DND-41 (cell line): ENCODE measurements around the gene AKT3.

ENCODE experiments used
- EZH2 ChIP-seq: IDR thresholded peaks from 3 replicates; pipeline ENCODE4 v1.6.1; 2012; ENCODE audit warnings: borderline replicate concordance, low read depth, mild to moderate bottlenecking, moderate library complexity, low read length, inconsistent platforms; ENCODE audit not compliant: severe bottlenecking
- TF ChIP-seq, protein P1 (sequence below): IDR thresholded peaks from 2 replicates; pipeline ENCODE4 v1.5.1; 2012; ENCODE audit warnings: borderline replicate concordance, low read length, moderate library complexity, mild to moderate bottlenecking; ENCODE audit not compliant: poor library complexity, severe bottlenecking; ENCODE audit errors: extremely low read depth

DNA sequence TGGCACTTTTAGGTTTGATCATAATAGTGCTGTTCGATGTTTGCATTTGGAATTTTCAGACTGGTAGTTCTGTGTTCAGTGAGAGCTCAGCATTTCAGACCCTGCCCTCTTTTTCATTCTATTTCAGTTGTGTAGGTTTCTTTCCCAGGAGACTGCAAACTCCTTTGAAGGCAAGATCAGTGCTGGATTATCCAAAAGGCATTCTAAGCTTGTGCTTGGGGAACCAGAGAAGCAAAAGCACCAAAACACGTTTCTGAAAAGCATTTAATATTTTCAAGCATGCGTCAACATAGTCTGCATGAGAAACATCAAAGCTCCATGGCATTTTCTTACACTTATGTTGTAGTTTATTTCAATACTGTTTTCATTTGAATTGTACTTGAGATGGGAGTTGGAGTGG lies 302.2 kb downstream of the AKT3 start:
- TF ChIP-seq, protein P1, sequence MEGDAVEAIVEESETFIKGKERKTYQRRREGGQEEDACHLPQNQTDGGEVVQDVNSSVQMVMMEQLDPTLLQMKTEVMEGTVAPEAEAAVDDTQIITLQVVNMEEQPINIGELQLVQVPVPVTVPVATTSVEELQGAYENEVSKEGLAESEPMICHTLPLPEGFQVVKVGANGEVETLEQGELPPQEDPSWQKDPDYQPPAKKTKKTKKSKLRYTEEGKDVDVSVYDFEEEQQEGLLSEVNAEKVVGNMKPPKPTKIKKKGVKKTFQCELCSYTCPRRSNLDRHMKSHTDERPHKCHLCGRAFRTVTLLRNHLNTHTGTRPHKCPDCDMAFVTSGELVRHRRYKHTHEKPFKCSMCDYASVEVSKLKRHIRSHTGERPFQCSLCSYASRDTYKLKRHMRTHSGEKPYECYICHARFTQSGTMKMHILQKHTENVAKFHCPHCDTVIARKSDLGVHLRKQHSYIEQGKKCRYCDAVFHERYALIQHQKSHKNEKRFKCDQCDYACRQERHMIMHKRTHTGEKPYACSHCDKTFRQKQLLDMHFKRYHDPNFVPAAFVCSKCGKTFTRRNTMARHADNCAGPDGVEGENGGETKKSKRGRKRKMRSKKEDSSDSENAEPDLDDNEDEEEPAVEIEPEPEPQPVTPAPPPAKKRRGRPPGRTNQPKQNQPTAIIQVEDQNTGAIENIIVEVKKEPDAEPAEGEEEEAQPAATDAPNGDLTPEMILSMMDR, result no peak
- no peak for TF ChIP-seq EZH2
